ENCODE measurements around the gene EPB41L4A. TPM values are rescaled to one million over a fixed set of nuclear protein-coding genes. Genes with fewer than 3 reads are reported as not detected.
A peak's percentile ranks its signal among the peaks of the same experiment; 100 is the strongest.

Gene EPB41L4A
- total and polyA plus RNA-seq, 9 donors: 3.3 to 9.1 (median 6.1) TPM

DNA sequence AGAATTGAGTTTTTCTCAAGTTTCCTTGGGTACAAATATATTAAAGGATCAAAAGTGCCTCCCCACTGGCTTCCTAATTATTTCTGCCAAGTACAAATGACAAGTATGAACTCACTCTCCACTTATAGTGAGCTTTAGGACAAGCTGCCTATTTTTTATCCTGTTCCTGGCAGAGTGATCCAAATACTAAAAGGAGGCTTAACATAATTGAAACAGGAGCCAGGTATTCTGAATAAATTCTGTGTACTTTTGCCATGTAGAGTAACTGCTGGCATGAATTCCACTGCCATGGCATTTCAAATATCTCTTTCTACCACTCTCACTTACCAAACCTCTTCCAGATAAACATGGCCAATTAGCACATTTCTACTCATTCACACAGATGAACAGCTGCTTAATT lies 171.1 kb downstream of the EPB41L4A start:
- Histone ChIP-seq H3K27ac (ENCODE audit: low read length) (no peak overlapping the region), H3K4me3 (ENCODE audit: low read length) (no peak overlapping the region)

GRCh38 chr5:112245656-112246055 lies 173.4 kb downstream of the EPB41L4A start:
- no peak overlapping the region for H3K4me3 ChIP-seq (ENCODE audit: low read length)
- H3K9me3 ChIP-seq (replicated peaks; ENCODE audit: control insufficient read depth, low read depth, low read length): no peaks in the 10 kb centered on the region
- H3K27me3 ChIP-seq (ENCODE audit: control insufficient read depth, insufficient read depth, low read length): no peaks in the 10 kb centered on the region
- peaks cover 2% of the 10 kb centered on the region for H3K4me1 ChIP-seq (ENCODE audit: control insufficient read depth, insufficient read depth, low read length)
- no peak overlapping the region for H3K27ac ChIP-seq (ENCODE audit: low read length)
- WGBS (ENCODE audit: insufficient coverage): 63% methylated on average over 5 of the region's 5 CpGs
- no peaks in the 10 kb centered on the region for H3K36me3 ChIP-seq (ENCODE audit: control insufficient read depth, insufficient read depth, low read length)
- no peak for DNase-seq

More for the DNA sequence above, 171.1 kb downstream of the EPB41L4A start:
- peak; percentile 33 for DNase-seq
- H3K36me3 ChIP-seq (ENCODE audit: control insufficient read depth, insufficient read depth, low read length): no peaks in the 10 kb centered on the region
- no peaks in the 10 kb centered on the region for H3K9me3 ChIP-seq (replicated peaks; ENCODE audit: control insufficient read depth, low read depth, low read length)
- H3K27me3 ChIP-seq (ENCODE audit: control insufficient read depth, insufficient read depth, low read length): no peaks in the 10 kb centered on the region
- peaks cover 2% of the 10 kb centered on the region for H3K4me1 ChIP-seq (ENCODE audit: control insufficient read depth, insufficient read depth, low read length)

- Histone ChIP-seq H3K27me3 (ENCODE audit: control insufficient read depth, insufficient read depth, low read length) (no peaks in the 10 kb centered on the region), H3K36me3 (ENCODE audit: control insufficient read depth, insufficient read depth, low read length) (no peaks in the 10 kb centered on the region), H3K4me1 (ENCODE audit: control insufficient read depth, insufficient read depth, low read length) (no peaks in the 10 kb centered on the region), H3K27ac (ENCODE audit: low read length) (no peak overlapping the region), H3K4me3 (ENCODE audit: low read length) (no peak overlapping the region), H3K9me3 (replicated peaks; ENCODE audit: control insufficient read depth, low read depth, low read length) (no peaks in the 10 kb centered on the region)
- 31% methylated on average over 3 of the region's 3 CpGs for WGBS (ENCODE audit: insufficient coverage)
- no peak for DNase-seq
Measured at GRCh38 chr5:112239996-112240395, 179.1 kb downstream of the EPB41L4A start.

- Histone ChIP-seq H3K4me1 (ENCODE audit: control insufficient read depth, insufficient read depth, low read length) (no peaks in the 10 kb centered on the region), H3K36me3 (ENCODE audit: control insufficient read depth, insufficient read depth, low read length) (no peaks in the 10 kb centered on the region), H3K27ac (ENCODE audit: low read length) (no peak overlapping the region), H3K4me3 (ENCODE audit: low read length) (no peak overlapping the region), H3K9me3 (replicated peaks; ENCODE audit: control insufficient read depth, low read depth, low read length) (no peaks in the 10 kb centered on the region), H3K27me3 (ENCODE audit: control insufficient read depth, insufficient read depth, low read length) (no peaks in the 10 kb centered on the region)
- no peak for DNase-seq
Measured at GRCh38 chr5:112238473-112238872, 180.6 kb downstream of the EPB41L4A start.

GRCh38 chr5:112237456-112237855 lies 181.6 kb downstream of the EPB41L4A start:
- H3K27me3 ChIP-seq (ENCODE audit: control insufficient read depth, insufficient read depth, low read length): no peaks in the 10 kb centered on the region
- no CpG with 5 or more reads among the region's 2 CpGs for WGBS (ENCODE audit: insufficient coverage)
- H3K27ac ChIP-seq (ENCODE audit: low read length): no peak overlapping the region
- H3K36me3 ChIP-seq (ENCODE audit: control insufficient read depth, insufficient read depth, low read length): no peaks in the 10 kb centered on the region
- no peaks in the 10 kb centered on the region for H3K4me1 ChIP-seq (ENCODE audit: control insufficient read depth, insufficient read depth, low read length)
- H3K9me3 ChIP-seq (replicated peaks; ENCODE audit: control insufficient read depth, low read depth, low read length): no peaks in the 10 kb centered on the region
- DNase-seq: no peak
- no peak overlapping the region for H3K4me3 ChIP-seq (ENCODE audit: low read length)

- no CpG with 5 or more reads among the region's 1 CpG for WGBS (ENCODE audit: insufficient coverage)
- no peak overlapping the region for H3K4me3 ChIP-seq (ENCODE audit: low read length)
- no peaks in the 10 kb centered on the region for H3K27me3 ChIP-seq (ENCODE audit: control insufficient read depth, insufficient read depth, low read length)
- no peak for DNase-seq
- H3K4me1 ChIP-seq (ENCODE audit: control insufficient read depth, insufficient read depth, low read length): no peaks in the 10 kb centered on the region
- no peaks in the 10 kb centered on the region for H3K36me3 ChIP-seq (ENCODE audit: control insufficient read depth, insufficient read depth, low read length)
- no peak overlapping the region for H3K27ac ChIP-seq (ENCODE audit: low read length)
- H3K9me3 ChIP-seq (replicated peaks; ENCODE audit: control insufficient read depth, low read depth, low read length): no peaks in the 10 kb centered on the region
Measured at GRCh38 chr5:112234000-112234399, 185.1 kb downstream of the EPB41L4A start.

GRCh38 chr5:112232667-112233066 lies 186.4 kb downstream of the EPB41L4A start:
- H3K36me3 ChIP-seq (ENCODE audit: control insufficient read depth, insufficient read depth, low read length): no peaks in the 10 kb centered on the region
- no peak overlapping the region for H3K27ac ChIP-seq (ENCODE audit: low read length)
- no peaks in the 10 kb centered on the region for H3K27me3 ChIP-seq (ENCODE audit: control insufficient read depth, insufficient read depth, low read length)
- no CpG with 5 or more reads among the region's 1 CpG for WGBS (ENCODE audit: insufficient coverage)
- peaks cover 4% of the 10 kb centered on the region for H3K4me1 ChIP-seq (ENCODE audit: control insufficient read depth, insufficient read depth, low read length)
- DNase-seq: no peak
- H3K9me3 ChIP-seq (replicated peaks; ENCODE audit: control insufficient read depth, low read depth, low read length): no peaks in the 10 kb centered on the region
- H3K4me3 ChIP-seq (ENCODE audit: low read length): no peak overlapping the region

DNA sequence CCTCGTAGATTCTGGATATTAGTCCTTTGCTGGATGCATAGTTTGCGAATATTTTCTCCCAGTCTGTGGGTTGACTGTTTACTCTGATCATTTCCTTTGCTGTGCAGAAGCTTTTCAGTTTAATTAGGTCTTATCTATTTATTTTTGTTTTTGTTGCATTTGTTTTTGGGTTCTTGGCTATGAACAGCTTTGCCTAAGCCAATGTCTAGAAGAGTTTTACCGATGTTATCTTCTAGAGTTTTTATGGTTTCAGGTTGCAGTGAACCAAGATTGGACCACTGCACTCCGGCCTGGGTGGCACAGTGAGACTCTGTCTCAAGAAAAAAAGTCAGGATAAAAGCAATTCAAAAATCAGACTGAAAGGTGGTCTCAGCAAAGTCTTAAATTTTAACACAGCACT lies 188.5 kb downstream of the EPB41L4A start:
- Histone ChIP-seq H3K4me1 (ENCODE audit: control insufficient read depth, insufficient read depth, low read length) (peaks cover 4% of the 10 kb centered on the region), H3K36me3 (ENCODE audit: control insufficient read depth, insufficient read depth, low read length) (no peaks in the 10 kb centered on the region), H3K4me3 (ENCODE audit: low read length) (no peak overlapping the region), H3K27ac (ENCODE audit: low read length) (no peak overlapping the region), H3K27me3 (ENCODE audit: control insufficient read depth, insufficient read depth, low read length) (no peaks in the 10 kb centered on the region), H3K9me3 (replicated peaks; ENCODE audit: control insufficient read depth, low read depth, low read length) (no peaks in the 10 kb centered on the region)
- WGBS (ENCODE audit: insufficient coverage): 62% methylated on average over 2 of the region's 4 CpGs
- no peak for DNase-seq

GRCh38 chr5:112228667-112229066 lies 190.4 kb downstream of the EPB41L4A start:
- 15% methylated on average over 2 of the region's 2 CpGs for WGBS (ENCODE audit: insufficient coverage)
- DNase-seq: peak; percentile 49
- Histone ChIP-seq H3K27me3 (ENCODE audit: control insufficient read depth, insufficient read depth, low read length) (no peaks in the 10 kb centered on the region), H3K36me3 (ENCODE audit: control insufficient read depth, insufficient read depth, low read length) (no peaks in the 10 kb centered on the region), H3K4me3 (ENCODE audit: low read length) (no peak overlapping the region), H3K4me1 (ENCODE audit: control insufficient read depth, insufficient read depth, low read length) (peaks cover 4% of the 10 kb centered on the region), H3K27ac (ENCODE audit: low read length) (no peak overlapping the region), H3K9me3 (replicated peaks; ENCODE audit: control insufficient read depth, low read depth, low read length) (no peaks in the 10 kb centered on the region)

DNA sequence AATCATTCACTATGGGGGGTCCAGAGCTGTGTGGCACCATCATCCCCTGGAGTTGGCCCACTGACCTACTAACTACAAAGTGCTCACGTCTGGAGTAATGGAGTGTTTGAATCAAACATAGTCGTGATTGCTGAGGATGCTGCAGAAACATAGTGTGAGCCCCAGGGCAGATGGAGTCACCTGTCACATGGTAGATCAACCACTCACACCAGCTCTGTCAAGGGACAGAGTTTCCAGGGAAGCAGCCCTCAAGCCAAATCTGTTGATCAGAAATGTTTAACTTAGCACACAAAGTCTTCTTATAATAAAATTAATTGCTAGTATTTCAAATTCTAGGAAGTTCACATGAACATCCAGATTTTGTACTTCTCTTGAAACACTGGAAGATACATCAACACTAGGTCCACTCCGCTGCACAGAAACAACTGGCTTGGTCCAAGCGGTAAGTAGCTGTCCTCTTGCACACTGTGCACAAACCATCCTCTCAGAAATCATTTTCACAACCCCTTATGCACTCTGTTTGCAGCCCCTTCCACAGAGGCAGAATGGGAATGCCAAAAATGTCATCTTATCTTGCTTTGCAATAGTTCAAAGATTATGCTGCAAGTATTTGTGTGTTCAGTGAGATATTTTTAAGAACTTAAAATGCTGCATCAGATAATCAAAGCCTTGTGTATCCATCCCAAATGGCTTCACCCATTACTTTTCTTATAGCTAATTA lies 191.0 kb downstream of the EPB41L4A start:
- peaks cover 4% of the 10 kb centered on the region for H3K4me1 ChIP-seq (ENCODE audit: control insufficient read depth, insufficient read depth, low read length)
- no peak overlapping the region for H3K27ac ChIP-seq (ENCODE audit: low read length)
- no peak for DNase-seq
- H3K9me3 ChIP-seq (replicated peaks; ENCODE audit: control insufficient read depth, low read depth, low read length): no peaks in the 10 kb centered on the region
- no peaks in the 10 kb centered on the region for H3K36me3 ChIP-seq (ENCODE audit: control insufficient read depth, insufficient read depth, low read length)
- no peak overlapping the region for H3K4me3 ChIP-seq (ENCODE audit: low read length)
- 100% methylated on average over 1 of the region's 4 CpGs for WGBS (ENCODE audit: insufficient coverage)
- H3K27me3 ChIP-seq (ENCODE audit: control insufficient read depth, insufficient read depth, low read length): no peaks in the 10 kb centered on the region

GRCh38 chr5:112226215-112226614 lies 192.9 kb downstream of the EPB41L4A start:
- peaks cover 4% of the 10 kb centered on the region for H3K4me1 ChIP-seq (ENCODE audit: control insufficient read depth, insufficient read depth, low read length)
- DNase-seq: no peak
- H3K36me3 ChIP-seq (ENCODE audit: control insufficient read depth, insufficient read depth, low read length): no peaks in the 10 kb centered on the region
- H3K4me3 ChIP-seq (ENCODE audit: low read length): no peak overlapping the region
- H3K9me3 ChIP-seq (replicated peaks; ENCODE audit: control insufficient read depth, low read depth, low read length): no peaks in the 10 kb centered on the region
- H3K27ac ChIP-seq (ENCODE audit: low read length): no peak overlapping the region
- H3K27me3 ChIP-seq (ENCODE audit: control insufficient read depth, insufficient read depth, low read length): no peaks in the 10 kb centered on the region
- WGBS (ENCODE audit: insufficient coverage): 70% methylated on average over 1 of the region's 3 CpGs
